22Rv1 (cell line): ENCODE data around the gene ANO3.

Experiments
- ZFX ChIP-seq: fragments of 450-650 bp; IDR thresholded peaks from 2 replicates; pipeline ENCODE4 v1.6.1; 2017; ENCODE audit warnings: antibody characterized with exemption, borderline replicate concordance
- TF ChIP-seq, protein P1 (sequence below): fragments of 450-650 bp; IDR thresholded peaks from 2 replicates; pipeline ENCODE4 v1.5.1; 2017; ENCODE audit warnings: mild to moderate bottlenecking

- TF ChIP-seq, protein P1, sequence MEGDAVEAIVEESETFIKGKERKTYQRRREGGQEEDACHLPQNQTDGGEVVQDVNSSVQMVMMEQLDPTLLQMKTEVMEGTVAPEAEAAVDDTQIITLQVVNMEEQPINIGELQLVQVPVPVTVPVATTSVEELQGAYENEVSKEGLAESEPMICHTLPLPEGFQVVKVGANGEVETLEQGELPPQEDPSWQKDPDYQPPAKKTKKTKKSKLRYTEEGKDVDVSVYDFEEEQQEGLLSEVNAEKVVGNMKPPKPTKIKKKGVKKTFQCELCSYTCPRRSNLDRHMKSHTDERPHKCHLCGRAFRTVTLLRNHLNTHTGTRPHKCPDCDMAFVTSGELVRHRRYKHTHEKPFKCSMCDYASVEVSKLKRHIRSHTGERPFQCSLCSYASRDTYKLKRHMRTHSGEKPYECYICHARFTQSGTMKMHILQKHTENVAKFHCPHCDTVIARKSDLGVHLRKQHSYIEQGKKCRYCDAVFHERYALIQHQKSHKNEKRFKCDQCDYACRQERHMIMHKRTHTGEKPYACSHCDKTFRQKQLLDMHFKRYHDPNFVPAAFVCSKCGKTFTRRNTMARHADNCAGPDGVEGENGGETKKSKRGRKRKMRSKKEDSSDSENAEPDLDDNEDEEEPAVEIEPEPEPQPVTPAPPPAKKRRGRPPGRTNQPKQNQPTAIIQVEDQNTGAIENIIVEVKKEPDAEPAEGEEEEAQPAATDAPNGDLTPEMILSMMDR: no peak
- no peak for TF ChIP-seq ZFX
Measured at GRCh38 chr11:26507229-26507628, 175.3 kb downstream of the ANO3 start.
